WTC11 (cell line): Measurements from ENCODE around the gene PIGU. TPM values are rescaled to one million over a fixed set of nuclear protein-coding genes. Genes with fewer than 3 reads are reported as not detected.

Experiments used
- ATAC-seq: fragments of 200-7000 bp; cut with Tn5 transposase; 2 replicates; pipeline ENCODE4 v1.10.0; 2021; ENCODE audit warnings: mild to moderate bottlenecking, moderate library complexity
- CTCF ChIA-PET: fragments of 300-600 bp; sonication (Branson Sonifier 250); formaldehyde crosslinking; loops from one replicate; lab custom pipeline; 2021; ENCODE audit warnings: antibody characterized with exemption; lab: Charles Lee
- POLR2A ChIA-PET: fragments of 350-600 bp; sonication (Branson Sonifier 250); formaldehyde crosslinking; loops from one replicate; lab custom pipeline; 2021; ENCODE audit warnings: antibody characterized with exemption; lab: Charles Lee
- DNase-seq: peaks from one replicate; pipeline ENCODE4 v3.0.0; 2021; ENCODE audit warnings: low spot score
- H3K27ac Mint-ChIP-seq: 2 replicates; pipeline ENCODE4 v1.8.0; 2021; ENCODE audit warnings: mixed read lengths
- H3K27me3 Mint-ChIP-seq: 2 replicates; pipeline ENCODE4 v1.8.0; 2021; ENCODE audit warnings: low read depth, mild to moderate bottlenecking, moderate library complexity, mixed read lengths
- H3K36me3 Mint-ChIP-seq: 2 replicates; pipeline ENCODE4 v1.8.0; 2021; ENCODE audit warnings: mixed read lengths
- H3K4me1 Mint-ChIP-seq: 2 replicates; pipeline ENCODE4 v1.8.0; 2022; ENCODE audit warnings: mixed read lengths
- H3K4me3 Mint-ChIP-seq: 2 replicates; pipeline ENCODE4 v1.8.0; 2021; ENCODE audit warnings: mild to moderate bottlenecking, moderate library complexity, mixed read lengths
- H3K9me3 Mint-ChIP-seq: 2 replicates; pipeline ENCODE4 v1.8.0; 2021; ENCODE audit warnings: mixed read lengths
- ARID4B ChIP-seq: sonication (generic); formaldehyde crosslinking; IDR thresholded peaks from 2 replicates; pipeline ENCODE4 v1.8.0; 2023; ENCODE audit warnings: missing genetic modification reagents, mild to moderate bottlenecking, borderline replicate concordance
- ATF6 ChIP-seq: sonication (generic); formaldehyde crosslinking; IDR thresholded peaks from 2 replicates; pipeline ENCODE4 v1.8.1; 2023; ENCODE audit warnings: mild to moderate bottlenecking, missing genetic modification reagents
- CREM ChIP-seq: sonication (generic); formaldehyde crosslinking; IDR thresholded peaks from 2 replicates; pipeline ENCODE4 v1.8.1; 2022; ENCODE audit warnings: mild to moderate bottlenecking, missing genetic modification reagents, moderate library complexity
- ERG ChIP-seq: fragments of 250-450 bp; sonication (Bioruptor Pico); IDR thresholded peaks from 2 replicates; pipeline ENCODE4 v1.8.0; 2021; ENCODE audit warnings: mild to moderate bottlenecking
- FOXJ3 ChIP-seq: sonication (generic); formaldehyde crosslinking; IDR thresholded peaks from 2 replicates; pipeline ENCODE4 v1.9.0; 2021; ENCODE audit warnings: missing genetic modification reagents, mild to moderate bottlenecking, borderline replicate concordance
- FOXP1 ChIP-seq: sonication (generic); formaldehyde crosslinking; IDR thresholded peaks from 2 replicates; pipeline ENCODE4 v1.8.0; 2022; ENCODE audit warnings: missing genetic modification reagents, mild to moderate bottlenecking, moderate library complexity, borderline replicate concordance
- IRF2 ChIP-seq: sonication (generic); formaldehyde crosslinking; IDR thresholded peaks from 2 replicates; pipeline ENCODE4 v1.8.0; 2022; ENCODE audit warnings: low read depth, missing genetic modification reagents, borderline replicate concordance
- MYBL2 ChIP-seq: sonication (generic); formaldehyde crosslinking; IDR thresholded peaks from 2 replicates; pipeline ENCODE4 v1.8.1; 2023; ENCODE audit warnings: mild to moderate bottlenecking, moderate library complexity, missing genetic modification reagents
- PRDM15 ChIP-seq: sonication (generic); formaldehyde crosslinking; IDR thresholded peaks from 2 replicates; pipeline ENCODE4 v1.8.0; 2022; ENCODE audit warnings: missing genetic modification reagents
- RELA ChIP-seq: sonication (generic); formaldehyde crosslinking; IDR thresholded peaks from 2 replicates; pipeline ENCODE4 v1.8.1; 2022; ENCODE audit warnings: missing genetic modification reagents, mild to moderate bottlenecking, borderline replicate concordance
- USF2 ChIP-seq: sonication (generic); formaldehyde crosslinking; IDR thresholded peaks from 2 replicates; pipeline ENCODE4 v1.8.1; 2023; ENCODE audit warnings: mild to moderate bottlenecking, missing genetic modification reagents, moderate library complexity
- ZNF121 ChIP-seq: sonication (generic); formaldehyde crosslinking; IDR thresholded peaks from 2 replicates; pipeline ENCODE4 v1.8.0; 2023; ENCODE audit warnings: missing genetic modification reagents
- ZNF532 ChIP-seq: fragments of 250-450 bp; sonication (Bioruptor Pico); IDR thresholded peaks from 2 replicates; pipeline ENCODE4 v1.9.0; 2021; ENCODE audit warnings: mild to moderate bottlenecking, borderline replicate concordance
- total RNA-seq: library from RNA; stranded (reverse); gene quantifications from 3 replicates; pipeline ENCODE4 v1.2.3, GENCODE V29; 2021
- TF ChIP-seq, protein P1 (sequence below): sonication (generic); formaldehyde crosslinking; IDR thresholded peaks from 2 replicates; pipeline ENCODE4 v1.8.0; 2022; ENCODE audit warnings: mild to moderate bottlenecking, missing genetic modification reagents
- TF ChIP-seq, protein P2 (sequence below): sonication (generic); formaldehyde crosslinking; IDR thresholded peaks from 2 replicates; pipeline ENCODE4 v1.8.0; 2023; ENCODE audit warnings: missing genetic modification reagents

Gene PIGU
- total RNA-seq, 1 experiment from 2014 or later: 24.8 TPM

- TF ChIP-seq CREM (no peak), FOXP1 (no peak)
These were observed 26.1 kb upstream of the PIGU start (continued) for GRCh38 chr20:34703061-34703423.

DNA sequence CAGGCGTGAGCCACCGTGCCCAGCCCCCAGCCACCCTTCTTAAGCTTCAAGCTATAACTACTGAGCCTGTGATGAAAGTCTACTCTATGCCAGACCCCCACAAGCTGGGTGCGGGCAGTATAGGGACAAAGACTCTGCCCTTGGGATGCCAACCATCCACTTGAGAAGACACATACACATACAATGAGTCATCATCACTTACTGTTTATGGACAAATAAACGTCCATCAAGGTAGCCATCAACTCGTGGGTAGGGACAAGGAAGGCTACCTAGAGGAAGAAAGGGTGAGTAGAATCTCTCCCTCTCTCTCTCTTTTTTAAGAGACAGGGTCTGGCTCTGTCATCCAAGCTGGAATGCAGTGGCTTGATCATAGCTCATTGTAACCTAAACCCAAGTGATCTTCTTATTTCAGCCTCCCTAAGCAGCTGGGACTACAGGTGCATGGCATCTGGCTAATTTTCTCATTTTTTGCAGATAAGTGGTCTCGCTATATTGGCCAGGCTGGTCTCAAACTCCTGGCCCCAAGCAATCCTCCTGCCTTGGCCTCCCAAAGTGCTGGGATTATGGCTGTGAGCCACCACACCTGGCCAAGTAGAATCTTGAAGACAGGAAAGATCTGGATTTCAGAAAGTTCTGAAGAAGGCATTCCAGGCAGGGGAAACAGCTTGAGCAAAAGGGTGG lies 24.7 kb upstream of the PIGU start:
- H3K36me3 Mint-ChIP-seq: no peaks in the 10 kb centered on the region
- peaks cover 13% of the 10 kb centered on the region for H3K4me1 Mint-ChIP-seq
- DNase-seq (no peak), ATAC-seq (no peak)
- CTCF ChIA-PET: no interaction called here
- POLR2A ChIA-PET: no interaction called here
- no peak overlapping the region for H3K27ac Mint-ChIP-seq
- H3K27me3 Mint-ChIP-seq: peaks cover 41% of the 10 kb centered on the region
- H3K9me3 Mint-ChIP-seq: no peaks in the 10 kb centered on the region
- no peak overlapping the region for H3K4me3 Mint-ChIP-seq
- TF ChIP-seq, protein P1, sequence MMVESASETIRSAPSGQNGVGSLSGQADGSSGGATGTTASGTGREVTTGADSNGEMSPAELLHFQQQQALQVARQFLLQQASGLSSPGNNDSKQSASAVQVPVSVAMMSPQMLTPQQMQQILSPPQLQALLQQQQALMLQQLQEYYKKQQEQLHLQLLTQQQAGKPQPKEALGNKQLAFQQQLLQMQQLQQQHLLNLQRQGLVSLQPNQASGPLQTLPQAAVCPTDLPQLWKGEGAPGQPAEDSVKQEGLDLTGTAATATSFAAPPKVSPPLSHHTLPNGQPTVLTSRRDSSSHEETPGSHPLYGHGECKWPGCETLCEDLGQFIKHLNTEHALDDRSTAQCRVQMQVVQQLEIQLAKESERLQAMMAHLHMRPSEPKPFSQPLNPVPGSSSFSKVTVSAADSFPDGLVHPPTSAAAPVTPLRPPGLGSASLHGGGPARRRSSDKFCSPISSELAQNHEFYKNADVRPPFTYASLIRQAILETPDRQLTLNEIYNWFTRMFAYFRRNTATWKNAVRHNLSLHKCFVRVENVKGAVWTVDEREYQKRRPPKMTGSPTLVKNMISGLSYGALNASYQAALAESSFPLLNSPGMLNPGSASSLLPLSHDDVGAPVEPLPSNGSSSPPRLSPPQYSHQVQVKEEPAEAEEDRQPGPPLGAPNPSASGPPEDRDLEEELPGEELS (CRISPR knock-in tag): no peak
- TF ChIP-seq IRF2 (CRISPR knock-in tag) (no peak), ZNF121 (CRISPR knock-in tag) (no peak), ZNF532 (no peak), ATF6 (no peak), RELA (no peak), ARID4B (CRISPR knock-in tag) (no peak), ERG (CRISPR knock-in tag) (no peak), PRDM15 (no peak), FOXJ3 (no peak), MYBL2 (no peak), USF2 (CRISPR knock-in tag) (no peak)
- TF ChIP-seq, protein P2, sequence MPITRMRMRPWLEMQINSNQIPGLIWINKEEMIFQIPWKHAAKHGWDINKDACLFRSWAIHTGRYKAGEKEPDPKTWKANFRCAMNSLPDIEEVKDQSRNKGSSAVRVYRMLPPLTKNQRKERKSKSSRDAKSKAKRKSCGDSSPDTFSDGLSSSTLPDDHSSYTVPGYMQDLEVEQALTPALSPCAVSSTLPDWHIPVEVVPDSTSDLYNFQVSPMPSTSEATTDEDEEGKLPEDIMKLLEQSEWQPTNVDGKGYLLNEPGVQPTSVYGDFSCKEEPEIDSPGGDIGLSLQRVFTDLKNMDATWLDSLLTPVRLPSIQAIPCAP (CRISPR knock-in tag): no peak
